MM.1S (cell line): ENCODE data around the gene ADARB2.

Source experiments
- CTCF ChIP-seq: fragments of 300-600 bp; sonication (generic); IDR thresholded peaks from 2 replicates; pipeline ENCODE4 v1.5.1; 2016; ENCODE audit warnings: antibody characterized with exemption, low read length, mixed read lengths
- EZH2 ChIP-seq: fragments of 300-600 bp; sonication (generic); optimal IDR thresholded peaks from 2 replicates; pipeline ENCODE3; 2017; ENCODE audit warnings: low read depth, mild to moderate bottlenecking, antibody characterized with exemption, low read length, mixed read lengths

GRCh38 chr10:1754506-1755153 lies 17.3 kb upstream of the ADARB2 start:
- no peak for TF ChIP-seq CTCF
- TF ChIP-seq EZH2, result no peak
